ENCODE measurements around the gene SCP2.

Gene SCP2

DNA sequence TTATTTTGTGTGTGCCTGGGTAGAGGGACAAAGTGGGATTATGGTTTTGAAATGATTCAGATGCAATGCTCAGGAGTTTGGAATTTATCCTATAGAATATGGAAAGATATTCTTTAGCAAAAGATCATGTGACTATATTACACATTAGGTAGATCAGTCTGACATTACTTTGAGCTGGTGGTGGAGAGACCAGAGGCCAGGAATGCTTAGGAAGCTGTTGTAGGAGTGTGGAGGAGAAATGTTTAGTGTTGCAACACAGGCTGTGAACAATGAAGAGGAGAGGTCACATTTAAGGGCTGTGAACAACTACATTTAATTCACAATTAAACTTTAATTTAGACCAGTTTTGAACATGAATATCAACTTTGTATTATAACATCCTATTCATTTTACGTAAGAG is 89.6 kb downstream of the SCP2 start:
- Histone ChIP-seq H3K9me3 (ENCODE audit: low read length) (no peaks in the 10 kb centered on the region), H4K20me1 (ENCODE audit: insufficient read depth, low read length) (no peaks in the 10 kb centered on the region), H3K4me2 (ENCODE audit: low read length) (peak overlapping the region; percentile 96), H3K9me2 (ENCODE audit: low read depth, low read length) (no peaks in the 10 kb centered on the region), H3K4me3 (ENCODE audit: low read depth, low read length, poor library complexity, severe bottlenecking) (no peak overlapping the region), H3K27ac (ENCODE audit: low read depth, low read length, poor library complexity, severe bottlenecking) (no peak overlapping the region), H3K4me1 (ENCODE audit: insufficient read depth, low read length, severe bottlenecking) (peaks cover 23% of the 10 kb centered on the region), H3F3A (ENCODE audit: insufficient read depth, low read length) (no peaks in the 10 kb centered on the region), H3K27me3 (ENCODE audit: insufficient read depth, low read length) (no peaks in the 10 kb centered on the region), H3K79me2 (ENCODE audit: insufficient read depth, low read length) (no peaks in the 10 kb centered on the region), H3K36me3 (ENCODE audit: insufficient read depth, low read length) (no peaks in the 10 kb centered on the region), H2AFZ (ENCODE audit: low read length) (no peak overlapping the region), H3K9ac (ENCODE audit: low read length) (no peak overlapping the region)
- TF ChIP-seq, protein P1, sequence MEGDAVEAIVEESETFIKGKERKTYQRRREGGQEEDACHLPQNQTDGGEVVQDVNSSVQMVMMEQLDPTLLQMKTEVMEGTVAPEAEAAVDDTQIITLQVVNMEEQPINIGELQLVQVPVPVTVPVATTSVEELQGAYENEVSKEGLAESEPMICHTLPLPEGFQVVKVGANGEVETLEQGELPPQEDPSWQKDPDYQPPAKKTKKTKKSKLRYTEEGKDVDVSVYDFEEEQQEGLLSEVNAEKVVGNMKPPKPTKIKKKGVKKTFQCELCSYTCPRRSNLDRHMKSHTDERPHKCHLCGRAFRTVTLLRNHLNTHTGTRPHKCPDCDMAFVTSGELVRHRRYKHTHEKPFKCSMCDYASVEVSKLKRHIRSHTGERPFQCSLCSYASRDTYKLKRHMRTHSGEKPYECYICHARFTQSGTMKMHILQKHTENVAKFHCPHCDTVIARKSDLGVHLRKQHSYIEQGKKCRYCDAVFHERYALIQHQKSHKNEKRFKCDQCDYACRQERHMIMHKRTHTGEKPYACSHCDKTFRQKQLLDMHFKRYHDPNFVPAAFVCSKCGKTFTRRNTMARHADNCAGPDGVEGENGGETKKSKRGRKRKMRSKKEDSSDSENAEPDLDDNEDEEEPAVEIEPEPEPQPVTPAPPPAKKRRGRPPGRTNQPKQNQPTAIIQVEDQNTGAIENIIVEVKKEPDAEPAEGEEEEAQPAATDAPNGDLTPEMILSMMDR (IDR thresholded peaks at IDR 0.05; ENCODE audit: low read length), result no peak
- TF ChIP-seq EZH2 (IDR thresholded peaks at IDR 0.05; ENCODE audit: borderline replicate concordance, low read length), result no peak

DNA sequence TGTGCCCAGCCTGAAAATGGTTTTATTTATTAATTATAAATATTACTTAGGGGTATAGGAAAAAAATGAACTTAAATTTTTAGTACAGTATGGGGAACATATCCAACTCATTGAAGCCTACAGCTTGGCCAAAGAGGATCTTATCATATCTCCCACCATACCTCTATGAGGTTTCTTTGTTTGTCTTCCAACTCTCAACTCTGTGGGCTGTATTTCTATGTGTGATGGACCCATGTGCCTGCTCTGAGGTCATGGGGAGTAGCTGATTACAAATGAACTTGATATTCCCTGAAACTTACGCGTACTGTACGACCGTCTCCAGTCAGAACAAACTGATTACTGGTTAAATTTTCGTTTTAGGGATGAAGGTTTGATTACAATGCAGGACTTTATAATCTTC is 93.5 kb downstream of the SCP2 start:
- H3K4me2 ChIP-seq (ENCODE audit: low read length), result no peak overlapping the region
- peaks cover 13% of the 10 kb centered on the region for H3K4me1 ChIP-seq (ENCODE audit: insufficient read depth, low read length, severe bottlenecking)
- H3K9me2 ChIP-seq (ENCODE audit: low read depth, low read length), result no peaks in the 10 kb centered on the region
- no peak overlapping the region for H3K27ac ChIP-seq (ENCODE audit: low read depth, low read length, poor library complexity, severe bottlenecking)
- H3K4me3 ChIP-seq (ENCODE audit: low read depth, low read length, poor library complexity, severe bottlenecking), result no peak overlapping the region
- H2AFZ ChIP-seq (ENCODE audit: low read length), result no peak overlapping the region
- no peaks in the 10 kb centered on the region for H3K27me3 ChIP-seq (ENCODE audit: insufficient read depth, low read length)
- H3F3A ChIP-seq (ENCODE audit: insufficient read depth, low read length), result no peaks in the 10 kb centered on the region
- no peaks in the 10 kb centered on the region for H4K20me1 ChIP-seq (ENCODE audit: insufficient read depth, low read length)
- H3K9ac ChIP-seq (ENCODE audit: low read length), result no peak overlapping the region
- H3K36me3 ChIP-seq (ENCODE audit: insufficient read depth, low read length), result no peaks in the 10 kb centered on the region
- H3K9me3 ChIP-seq (ENCODE audit: low read length), result no peaks in the 10 kb centered on the region
- H3K79me2 ChIP-seq (ENCODE audit: insufficient read depth, low read length), result no peaks in the 10 kb centered on the region; the same call in 1 of the 2 replicates
- TF ChIP-seq EZH2 (IDR thresholded peaks at IDR 0.05; ENCODE audit: borderline replicate concordance, low read length), result no peak
- TF ChIP-seq, protein P1 (IDR thresholded peaks at IDR 0.05; ENCODE audit: low read length), result no peak

DNA sequence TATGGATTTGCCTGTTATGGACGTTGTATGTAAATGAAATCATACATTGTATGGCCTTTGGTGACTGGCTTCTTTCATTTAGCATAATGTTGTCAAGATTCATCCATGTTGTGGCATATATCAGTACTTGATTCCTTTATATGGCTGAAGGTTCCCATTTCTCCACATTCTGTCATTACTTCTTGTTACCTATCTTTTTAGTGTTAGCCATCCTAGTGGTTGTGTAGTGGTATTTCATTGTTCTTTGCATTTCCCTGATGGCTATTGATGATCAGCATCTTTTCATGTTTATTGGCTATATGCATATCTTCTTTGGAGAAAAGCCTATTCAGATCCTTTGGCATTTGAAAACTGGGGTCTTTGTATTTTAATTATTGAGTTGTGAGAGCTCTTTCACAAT is 95.1 kb downstream of the SCP2 start:
- Histone ChIP-seq H3F3A (ENCODE audit: insufficient read depth, low read length) (no peaks in the 10 kb centered on the region), H3K36me3 (ENCODE audit: insufficient read depth, low read length) (no peaks in the 10 kb centered on the region), H3K79me2 (ENCODE audit: insufficient read depth, low read length) (no peaks in the 10 kb centered on the region; the same call in 1 of the 2 replicates), H3K4me2 (ENCODE audit: low read length) (no peak overlapping the region), H4K20me1 (ENCODE audit: insufficient read depth, low read length) (no peaks in the 10 kb centered on the region), H3K9me2 (ENCODE audit: low read depth, low read length) (no peaks in the 10 kb centered on the region), H3K27me3 (ENCODE audit: insufficient read depth, low read length) (no peaks in the 10 kb centered on the region), H3K9me3 (ENCODE audit: low read length) (no peaks in the 10 kb centered on the region), H3K4me1 (ENCODE audit: insufficient read depth, low read length, severe bottlenecking) (no peaks in the 10 kb centered on the region), H3K4me3 (ENCODE audit: low read depth, low read length, poor library complexity, severe bottlenecking) (no peak overlapping the region), H2AFZ (ENCODE audit: low read length) (no peak overlapping the region), H3K9ac (ENCODE audit: low read length) (no peak overlapping the region), H3K27ac (ENCODE audit: low read depth, low read length, poor library complexity, severe bottlenecking) (no peak overlapping the region)
- TF ChIP-seq, protein P1 (IDR thresholded peaks at IDR 0.05; ENCODE audit: low read length), result no peak
- no peak for TF ChIP-seq EZH2 (IDR thresholded peaks at IDR 0.05; ENCODE audit: borderline replicate concordance, low read length)
